Activated T-helper 1 cell treated with anti-CD3 and anti-CD28 coated beads, Interleukin-12 subunit alpha, Interleukin-12 subunit beta, Interleukin-2, Interleukin-4 antibody, amounts not matched to agents 30 ng/mL and 10 ng/mL and 1 ng/mL, durations not matched to agents 14 hours and 24 hours and 36 hours (primary cell): ENCODE measurements around the gene DNM3. TPM values are rescaled to one million over a fixed set of nuclear protein-coding genes. Genes with fewer than 3 reads are reported as not detected.

ENCODE experiments used
- DNase-seq: peaks from one replicate; pipeline ENCODE4 v3.0.0; 2021; ENCODE audit warnings: low spot score
- H3K27ac Mint-ChIP-seq: one replicate; pipeline ENCODE4 v1.8.0; 2021; ENCODE audit warnings: mild to moderate bottlenecking, mixed read lengths
- H3K27me3 Mint-ChIP-seq: one replicate; pipeline ENCODE4 v1.8.0; 2022; ENCODE audit warnings: mild to moderate bottlenecking, moderate library complexity, mixed read lengths; ENCODE audit not compliant: insufficient read depth
- H3K36me3 Mint-ChIP-seq: one replicate; pipeline ENCODE4 v1.8.0; 2021; ENCODE audit warnings: low read depth, mixed read lengths
- H3K4me1 Mint-ChIP-seq: one replicate; pipeline ENCODE4 v1.8.0; 2021; ENCODE audit warnings: low read depth, mixed read lengths
- H3K4me3 Mint-ChIP-seq: one replicate; pipeline ENCODE4 v1.8.0; 2021; ENCODE audit warnings: mild to moderate bottlenecking, moderate library complexity, mixed read lengths
- H3K9me3 Mint-ChIP-seq: one replicate; pipeline ENCODE4 v1.8.0; 2021; ENCODE audit warnings: mixed read lengths
- intact Hi-C: fragments of 100-400 bp; cut with micrococcal nuclease; formaldehyde crosslinking; loops from one replicate; pipeline ENCODE4 v1.15.1; 2024
- total RNA-seq: library from RNA; stranded (reverse); gene quantifications from 2 replicates; pipeline ENCODE4 v1.2.3, GENCODE V29; 2022

The DNM3 gene
- total RNA-seq, 1 donor from 2014 or later: 0.62 TPM

DNA sequence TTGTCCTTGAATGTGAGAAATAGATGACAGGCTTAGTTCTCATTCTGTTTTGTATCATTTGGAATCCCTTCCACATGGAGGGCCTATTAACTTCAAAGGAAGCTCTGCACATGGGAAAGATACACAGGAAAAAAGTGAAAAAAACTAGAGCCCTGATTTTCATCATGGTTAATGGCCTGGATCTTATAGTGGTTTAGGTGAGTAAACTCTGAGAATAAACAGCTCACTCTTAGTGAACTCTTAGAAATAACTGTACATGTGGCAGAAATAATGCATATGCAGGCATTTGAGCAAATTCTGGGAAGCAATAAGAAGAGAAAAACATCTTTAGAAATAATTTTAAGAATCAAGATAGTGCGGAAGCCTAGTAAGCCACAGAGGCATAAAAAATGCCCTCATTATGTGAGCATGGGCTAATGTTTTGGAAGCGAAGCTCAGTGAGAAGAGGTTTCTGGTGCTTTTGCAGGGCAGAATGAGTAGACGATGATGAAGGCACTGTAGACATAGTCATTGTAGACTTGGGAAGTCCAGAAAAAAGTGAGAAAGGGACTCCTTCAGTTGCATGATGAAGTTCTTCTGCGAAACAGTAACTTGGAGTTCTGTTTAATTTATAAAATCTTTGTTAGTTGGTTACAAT, 279.9 kb downstream of the DNM3 start:
- Mint-ChIP-seq H3K4me3 (no peak overlapping the region), H3K27ac (no peak overlapping the region), H3K36me3 (no peaks in the 10 kb centered on the region), H3K4me1 (peaks cover 25% of the 10 kb centered on the region), H3K9me3 (peaks cover 6% of the 10 kb centered on the region), H3K27me3 (no peaks in the 10 kb centered on the region)
- no peak for DNase-seq
- intact Hi-C loops: no loop called here

DNA sequence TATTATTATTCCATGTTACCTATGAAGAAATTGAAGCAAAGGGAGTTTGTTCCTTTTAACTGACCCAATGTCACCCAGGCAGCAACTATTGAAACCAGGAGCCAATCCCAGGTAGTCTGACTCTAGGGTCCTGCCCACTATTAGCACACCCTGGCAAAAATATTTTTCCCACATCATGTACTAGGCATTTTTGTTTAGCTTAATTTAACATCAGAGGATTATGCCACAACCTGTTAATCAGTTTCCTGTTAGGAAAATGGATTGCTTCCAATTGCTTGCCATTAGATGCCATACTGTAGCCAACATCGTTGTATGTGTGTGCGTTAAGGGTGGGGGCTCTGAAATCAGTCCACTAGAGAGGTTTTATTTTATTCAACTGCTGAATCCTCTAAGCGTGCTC, 281.1 kb downstream of the DNM3 start:
- Mint-ChIP-seq H3K27me3 (no peaks in the 10 kb centered on the region), H3K36me3 (no peaks in the 10 kb centered on the region), H3K4me3 (no peak overlapping the region), H3K4me1 (peaks cover 21% of the 10 kb centered on the region), H3K27ac (no peak overlapping the region), H3K9me3 (peaks cover 12% of the 10 kb centered on the region)
- intact Hi-C loops: no loop called here
- no peak for DNase-seq

DNA sequence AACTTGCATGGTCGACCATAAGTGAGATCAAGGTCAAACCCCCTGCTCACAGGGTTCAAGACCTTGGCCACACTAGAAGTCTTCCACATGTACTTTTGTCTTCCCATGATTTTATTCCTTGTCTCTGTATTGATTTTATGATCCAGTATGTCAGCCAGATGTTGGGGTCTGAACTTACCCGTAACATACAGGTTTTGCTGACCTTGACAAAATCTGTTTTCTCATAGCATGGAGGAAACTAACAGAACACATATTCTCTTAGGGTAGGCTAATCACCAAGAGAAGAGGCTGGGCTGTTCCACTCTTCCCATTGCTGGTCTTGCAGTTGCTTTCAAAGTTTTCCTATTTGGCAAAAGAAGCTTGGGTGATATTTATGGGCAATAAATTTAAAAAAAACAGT, 284.0 kb downstream of the DNM3 start:
- H3K27ac Mint-ChIP-seq: no peak overlapping the region
- peaks cover 2% of the 10 kb centered on the region for H3K36me3 Mint-ChIP-seq
- DNase-seq: no peak
- intact Hi-C loops: no loop called here
- H3K4me1 Mint-ChIP-seq: no peaks in the 10 kb centered on the region
- H3K4me3 Mint-ChIP-seq: no peak overlapping the region
- H3K9me3 Mint-ChIP-seq: peaks cover 18% of the 10 kb centered on the region
- peaks cover 2% of the 10 kb centered on the region for H3K27me3 Mint-ChIP-seq

DNA sequence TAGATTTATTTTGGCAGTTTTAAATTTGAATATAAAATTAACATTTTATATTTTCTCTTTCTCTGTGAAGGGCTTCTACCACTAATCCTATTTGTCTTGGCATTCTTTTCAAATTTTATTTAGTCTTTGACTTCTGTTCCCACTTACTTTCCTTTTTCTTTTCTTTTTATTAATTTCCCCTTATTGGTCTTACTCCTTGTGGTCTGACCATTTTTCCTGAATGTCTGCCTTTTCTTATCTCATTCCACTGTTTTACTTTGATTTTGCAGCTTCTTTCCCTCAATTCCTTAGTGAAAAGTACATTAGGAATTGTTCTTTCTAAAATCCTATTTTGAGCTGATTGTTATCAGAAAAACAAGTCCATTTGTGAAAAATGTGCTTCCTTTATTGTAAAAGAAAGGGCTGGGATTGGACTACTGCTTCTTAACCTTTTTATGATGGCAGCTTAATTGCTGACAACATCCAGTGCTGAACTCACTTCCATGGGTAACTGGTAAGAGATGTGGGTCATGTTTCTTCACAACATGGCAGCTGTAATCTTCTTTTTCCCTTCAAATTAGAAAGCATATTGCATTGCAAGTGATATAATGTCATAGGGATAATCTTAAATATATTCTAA, 284.6 kb downstream of the DNM3 start:
- Mint-ChIP-seq H3K36me3 (peaks cover 2% of the 10 kb centered on the region), H3K27me3 (peaks cover 2% of the 10 kb centered on the region), H3K4me1 (no peaks in the 10 kb centered on the region), H3K27ac (no peak overlapping the region), H3K9me3 (peaks cover 18% of the 10 kb centered on the region), H3K4me3 (no peak overlapping the region)
- intact Hi-C loops: no loop called here
- DNase-seq: no peak

DNA sequence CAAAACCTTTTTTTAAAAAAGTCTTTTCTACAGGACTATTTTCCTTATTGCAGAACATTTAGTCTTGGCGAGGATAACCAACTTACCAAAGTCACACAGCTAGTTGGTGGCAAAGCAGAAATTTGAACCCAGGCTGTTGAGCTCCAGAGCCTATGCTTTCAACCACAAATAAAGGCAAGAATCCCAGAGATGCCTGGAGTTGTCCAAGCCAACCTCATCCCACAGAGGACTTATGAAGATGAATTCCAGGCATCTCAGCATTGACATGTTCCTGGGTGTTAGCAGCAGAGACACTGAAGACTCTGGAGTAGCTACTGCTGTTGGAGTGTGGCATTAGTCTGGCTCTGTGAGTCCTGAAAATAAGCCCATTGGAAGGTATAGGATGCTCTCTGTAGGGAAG, 291.5 kb downstream of the DNM3 start:
- DNase-seq: no peak
- intact Hi-C loops: loop anchor here (5.0 kb wide), 2 partner anchors 139 to 204 kb away; no protein-coding TSS in a partner anchor

DNA sequence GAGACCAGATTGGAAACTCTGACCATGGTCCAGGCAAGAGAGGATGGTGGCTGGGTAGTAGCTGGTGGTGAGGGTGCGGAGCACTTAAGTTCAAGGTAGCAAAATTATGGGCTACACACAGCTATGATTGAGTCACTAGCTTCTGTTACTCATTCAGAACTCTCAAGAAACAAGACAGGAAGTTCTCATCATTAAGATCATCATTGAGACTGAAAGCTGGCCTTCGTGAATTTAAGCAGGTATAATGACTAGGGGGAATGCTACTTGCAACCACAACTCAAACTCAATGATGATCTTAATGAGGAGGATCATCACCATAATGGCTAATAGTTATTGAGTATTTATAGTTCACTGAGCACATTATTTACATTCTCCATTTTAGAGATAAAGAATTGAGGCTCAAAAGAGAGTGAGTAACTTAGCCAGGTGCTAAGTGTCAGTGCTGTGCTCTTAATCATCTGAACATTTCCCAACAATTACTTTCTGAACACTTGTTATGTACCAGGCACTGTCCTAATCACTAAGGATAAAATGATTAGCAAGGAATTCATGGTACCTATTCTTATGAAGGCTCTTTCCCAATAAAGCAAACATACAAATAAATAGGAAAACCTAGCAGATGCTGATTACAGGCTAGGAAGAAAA, 292.9 kb downstream of the DNM3 start:
- peaks cover 19% of the 10 kb centered on the region for H3K4me1 Mint-ChIP-seq
- intact Hi-C loops: loop anchor here (5.0 kb wide), 2 partner anchors 138 to 203 kb away; no protein-coding TSS in a partner anchor
- peaks cover 2% of the 10 kb centered on the region for H3K27me3 Mint-ChIP-seq
- DNase-seq: no peak
- H3K9me3 Mint-ChIP-seq: peaks cover 13% of the 10 kb centered on the region
- H3K36me3 Mint-ChIP-seq: peaks cover 8% of the 10 kb centered on the region
- H3K4me3 Mint-ChIP-seq: no peak overlapping the region
- peak overlapping the region; percentile 21 for H3K27ac Mint-ChIP-seq

More for the DNA sequence above, 291.5 kb downstream of the DNM3 start:
- peaks cover 19% of the 10 kb centered on the region for H3K4me1 Mint-ChIP-seq
- no peak overlapping the region for H3K4me3 Mint-ChIP-seq
- H3K9me3 Mint-ChIP-seq: peaks cover 16% of the 10 kb centered on the region
- peaks cover 10% of the 10 kb centered on the region for H3K36me3 Mint-ChIP-seq
- H3K27me3 Mint-ChIP-seq: peaks cover 2% of the 10 kb centered on the region
- H3K27ac Mint-ChIP-seq: no peak overlapping the region

DNA sequence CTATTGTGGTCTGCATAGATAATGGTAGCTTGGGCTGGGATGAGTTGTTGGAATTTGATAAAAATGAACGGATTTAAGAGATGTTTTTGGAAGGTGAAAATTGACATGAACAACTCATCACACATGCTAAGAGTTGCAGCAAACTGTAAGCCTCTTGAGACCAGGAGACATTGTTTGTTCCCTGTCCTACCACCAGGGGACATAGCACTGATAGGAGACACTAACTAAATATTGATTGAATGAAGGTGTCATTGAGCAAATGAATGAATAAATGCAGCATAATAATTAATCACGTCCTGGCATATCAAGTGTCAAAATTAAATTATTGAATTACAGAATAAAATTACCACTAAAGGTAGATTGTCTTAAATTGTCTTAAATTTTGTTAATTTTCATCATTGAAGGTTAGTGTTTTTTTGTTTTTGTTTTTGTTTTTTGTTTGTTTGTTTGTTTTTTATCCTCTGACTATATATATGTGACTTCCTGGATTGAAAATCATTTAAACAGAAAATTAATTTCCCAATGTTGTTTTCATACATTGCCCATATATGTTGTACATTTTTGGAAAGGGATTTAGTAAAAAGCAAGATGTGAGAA, 293.9 kb downstream of the DNM3 start:
- Mint-ChIP-seq H3K27me3 (no peaks in the 10 kb centered on the region), H3K36me3 (peaks cover 8% of the 10 kb centered on the region), H3K9me3 (peaks cover 5% of the 10 kb centered on the region), H3K4me3 (no peak overlapping the region), H3K27ac (no peak overlapping the region), H3K4me1 (peaks cover 19% of the 10 kb centered on the region)
- intact Hi-C loops: loop anchor here (1.0 to 5.0 kb wide), 2 partner anchors 47 to 264 kb away; no protein-coding TSS in a partner anchor
- DNase-seq: no peak

DNA sequence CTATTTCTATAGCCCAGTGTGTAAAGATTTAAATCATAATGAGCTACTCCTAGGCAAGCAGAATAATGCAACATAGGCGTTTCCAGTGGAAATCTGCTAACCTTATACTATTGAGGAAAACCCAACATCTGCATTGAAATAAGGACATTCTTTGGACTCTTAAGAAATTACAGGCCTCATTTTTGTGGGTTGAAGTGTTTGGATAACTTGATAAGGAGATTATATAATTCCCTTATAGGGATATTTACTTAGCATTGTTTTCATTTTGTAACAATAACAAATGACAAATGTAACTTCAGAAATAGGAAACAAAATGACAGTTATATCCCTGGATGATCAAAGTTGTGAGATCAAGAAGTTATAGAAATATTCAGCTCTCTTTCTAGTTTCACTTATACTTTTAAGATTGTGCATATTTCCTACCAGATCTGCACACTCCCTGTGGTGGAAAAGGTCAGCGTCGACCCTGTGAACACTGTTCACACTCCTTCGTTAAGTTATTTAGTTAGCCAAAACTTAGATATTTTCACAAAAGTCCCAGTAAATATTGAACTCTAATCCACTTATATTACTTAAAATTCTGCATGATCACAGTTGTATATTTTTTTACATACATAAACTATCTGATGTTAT, 294.8 kb downstream of the DNM3 start:
- Mint-ChIP-seq H3K9me3 (peaks cover 5% of the 10 kb centered on the region), H3K4me1 (peaks cover 19% of the 10 kb centered on the region), H3K4me3 (no peak overlapping the region), H3K36me3 (peaks cover 8% of the 10 kb centered on the region), H3K27me3 (no peaks in the 10 kb centered on the region), H3K27ac (no peak overlapping the region)
- DNase-seq: no peak
- intact Hi-C loops: loop anchor here (1.0 to 5.0 kb wide), 2 partner anchors 46 to 263 kb away; no protein-coding TSS in a partner anchor

DNA sequence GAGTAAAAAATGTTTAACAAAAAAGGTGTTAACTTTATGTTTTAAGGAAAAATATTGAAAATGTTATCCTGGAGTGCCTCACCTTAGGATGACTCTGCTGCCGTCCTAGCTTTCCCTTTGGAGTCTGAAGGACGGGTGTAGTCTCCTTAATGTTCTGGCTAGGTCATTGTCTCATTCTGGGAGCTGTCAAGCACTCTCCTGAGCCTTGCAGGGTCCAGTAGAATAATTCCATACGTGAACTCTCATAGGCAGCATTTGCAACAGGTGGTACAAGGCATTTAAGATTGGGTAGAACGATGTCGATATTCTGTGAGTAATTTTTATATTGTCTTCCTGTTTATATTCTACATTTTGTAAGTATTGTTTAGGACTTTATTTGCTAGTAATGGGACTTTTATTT, 295.6 kb downstream of the DNM3 start:
- intact Hi-C loops: loop anchor here (5.0 kb wide), 1 partner anchor 45 kb away; no protein-coding TSS in a partner anchor
- no peak for DNase-seq
- Mint-ChIP-seq H3K27me3 (no peaks in the 10 kb centered on the region), H3K4me3 (no peak overlapping the region), H3K36me3 (peaks cover 8% of the 10 kb centered on the region), H3K27ac (no peak overlapping the region), H3K4me1 (peaks cover 19% of the 10 kb centered on the region), H3K9me3 (peaks cover 5% of the 10 kb centered on the region)

DNA sequence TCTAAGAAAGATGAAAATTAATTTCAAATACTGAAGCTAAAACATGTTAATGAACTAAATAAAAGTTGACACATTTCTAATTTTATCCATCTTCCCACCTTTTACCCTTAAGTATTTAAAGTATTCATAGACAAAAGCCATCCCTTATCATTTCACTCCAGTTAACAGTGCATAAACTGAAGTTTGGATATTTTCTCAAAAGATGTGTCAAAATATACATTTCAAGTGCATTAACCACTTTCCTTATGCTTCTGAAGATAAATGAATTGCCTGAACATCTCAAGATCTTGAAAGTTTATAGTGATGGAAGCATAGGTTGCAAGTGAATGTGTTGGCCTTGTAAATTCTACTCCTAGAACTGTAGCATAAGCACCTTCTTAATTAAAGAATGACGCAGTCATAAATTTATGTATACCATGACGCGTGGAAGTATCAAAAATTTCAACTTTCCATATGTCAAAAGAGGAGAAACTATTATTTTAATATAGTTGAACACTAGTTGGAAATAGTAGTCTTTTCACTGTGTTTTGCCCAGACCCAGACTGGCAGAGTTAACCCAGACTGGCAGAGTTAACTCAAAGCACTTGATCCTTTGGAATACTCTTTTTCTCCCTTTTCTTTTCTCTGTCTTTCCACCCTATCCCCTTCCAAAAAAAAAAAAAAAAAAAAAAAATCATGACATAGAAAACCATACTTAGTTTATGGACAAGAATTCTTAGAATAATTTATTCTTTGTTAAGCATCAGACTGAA, 296.6 kb downstream of the DNM3 start:
- H3K27ac Mint-ChIP-seq: no peak overlapping the region
- no peak overlapping the region for H3K4me3 Mint-ChIP-seq
- DNase-seq: no peak
- peaks cover 19% of the 10 kb centered on the region for H3K4me1 Mint-ChIP-seq
- peaks cover 8% of the 10 kb centered on the region for H3K36me3 Mint-ChIP-seq
- intact Hi-C loops: loop anchor here (5.0 kb wide), 1 partner anchor 44 kb away; no protein-coding TSS in a partner anchor
- peaks cover 5% of the 10 kb centered on the region for H3K9me3 Mint-ChIP-seq
- no peaks in the 10 kb centered on the region for H3K27me3 Mint-ChIP-seq

DNA sequence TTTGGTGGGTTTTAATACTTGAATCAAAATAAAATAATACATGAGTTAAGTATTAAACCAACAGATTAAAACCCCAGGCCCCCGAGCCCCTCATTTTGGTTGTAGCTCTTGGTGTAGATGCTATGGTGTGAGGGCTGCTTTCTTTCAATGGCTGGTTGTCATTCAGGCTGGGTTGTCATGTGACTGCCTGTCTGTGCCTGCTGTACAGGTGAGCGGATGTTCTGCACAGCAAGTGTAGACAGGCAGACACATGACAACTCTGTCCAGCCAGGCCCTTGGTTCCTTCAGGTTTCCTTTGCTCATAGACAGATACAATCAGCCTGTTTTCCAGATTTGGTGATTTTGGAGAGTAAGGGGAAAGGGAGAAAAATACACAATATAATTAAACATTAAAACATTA, 297.3 kb downstream of the DNM3 start:
- H3K36me3 Mint-ChIP-seq: peaks cover 5% of the 10 kb centered on the region
- no peak for DNase-seq
- H3K4me3 Mint-ChIP-seq: no peak overlapping the region
- peaks cover under 1% of the 10 kb centered on the region for H3K9me3 Mint-ChIP-seq
- peaks cover 14% of the 10 kb centered on the region for H3K4me1 Mint-ChIP-seq
- intact Hi-C loops: loop anchor here (5.0 kb wide), 1 partner anchor 44 kb away; no protein-coding TSS in a partner anchor
- no peak overlapping the region for H3K27ac Mint-ChIP-seq
- H3K27me3 Mint-ChIP-seq: no peaks in the 10 kb centered on the region

DNA sequence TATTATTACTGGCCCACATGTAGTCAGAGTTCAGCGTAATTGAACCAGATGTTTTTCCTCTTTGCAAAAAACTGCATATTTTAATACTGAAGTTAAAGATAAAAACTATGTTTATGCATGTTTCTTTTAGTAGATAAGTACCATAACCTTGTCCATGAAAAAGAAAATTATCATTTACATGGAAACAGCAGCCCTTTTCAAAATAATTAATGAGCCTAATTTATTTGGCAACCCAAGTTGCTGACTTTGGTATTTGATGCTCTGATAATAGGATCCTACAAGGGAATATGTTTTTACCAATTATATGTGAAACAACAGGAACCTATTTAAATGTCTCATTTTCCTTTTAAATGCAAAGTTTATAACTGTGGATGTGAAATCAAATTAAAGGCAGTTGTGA, 297.9 kb downstream of the DNM3 start:
- H3K9me3 Mint-ChIP-seq: no peaks in the 10 kb centered on the region
- no peaks in the 10 kb centered on the region for H3K27me3 Mint-ChIP-seq
- no peak overlapping the region for H3K27ac Mint-ChIP-seq
- H3K4me1 Mint-ChIP-seq: peaks cover 8% of the 10 kb centered on the region
- intact Hi-C loops: loop anchor here (5.0 kb wide), 1 partner anchor 43 kb away; no protein-coding TSS in a partner anchor
- H3K36me3 Mint-ChIP-seq: peaks cover 4% of the 10 kb centered on the region
- H3K4me3 Mint-ChIP-seq: no peak overlapping the region
- DNase-seq: no peak
